Cerebellar nuclear complex (tissue), 1 donor: ENCODE data around the gene KLHDC8B.

Experiments
- DNase-seq, 2 experiments: peaks; one replicate each; lab custom pipeline; 2025; lab: John Stamatoyannopoulos, UW

Gene KLHDC8B

DNA sequence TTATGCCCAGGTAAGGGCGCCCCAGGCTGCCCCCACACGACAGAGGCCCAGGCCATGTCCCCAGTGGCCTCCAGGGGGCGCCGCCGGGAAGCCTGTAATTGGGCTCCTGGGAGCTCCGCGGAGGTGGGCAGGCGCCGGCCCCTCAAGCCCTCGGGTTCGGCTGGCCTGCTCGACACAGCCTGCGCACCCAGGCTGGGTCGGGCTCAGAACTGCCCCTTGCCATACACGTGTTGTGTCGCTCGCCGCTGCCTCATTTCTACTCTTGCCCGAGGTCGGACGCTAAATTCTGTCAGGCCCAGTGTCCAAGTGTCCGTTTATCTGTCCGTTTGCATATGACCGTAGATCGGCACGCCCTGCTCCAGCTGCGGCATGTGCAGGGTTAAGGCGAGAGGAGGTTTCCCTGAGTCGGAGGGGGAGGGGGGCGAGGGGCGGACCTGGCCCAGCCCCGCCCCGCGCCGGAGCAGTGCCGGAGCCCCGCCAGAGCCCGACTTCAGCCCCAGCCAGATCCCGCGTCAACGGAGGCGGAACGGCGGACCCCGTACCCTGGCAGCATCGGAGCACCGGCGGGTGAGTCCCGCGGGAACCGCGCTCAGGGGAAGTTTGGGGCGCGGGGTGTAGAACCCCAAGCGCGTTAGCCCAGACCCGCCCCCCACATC lies at the start of gene KLHDC8B:
Gene KLHDC8B (plus strand): TSS at position 480 of the 656 bp plus-strand sequence. CDS start 1,172 bp downstream, outside the sequence.
- peak in 1 of 2 experiments; percentile 25 for DNase-seq

DNA sequence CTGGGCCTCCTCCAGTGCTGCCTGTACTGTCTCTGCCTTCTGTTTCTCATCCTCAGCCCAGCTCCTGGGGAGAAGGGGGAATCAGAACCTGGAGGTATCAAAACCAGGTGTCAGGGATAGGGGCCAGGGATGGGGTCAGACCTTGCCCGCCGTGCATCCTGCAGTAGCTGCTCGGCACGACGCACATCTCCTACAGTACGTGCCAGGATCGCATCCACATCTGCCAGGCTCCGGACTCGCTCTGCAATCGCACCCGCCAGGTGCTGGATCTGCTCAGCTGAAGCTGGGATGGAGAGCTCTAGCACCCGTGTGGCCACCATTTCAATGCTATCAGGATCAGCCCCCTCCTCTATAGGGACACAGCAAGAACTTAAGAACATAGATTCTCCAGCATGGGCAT lies 49.4 kb upstream of the KLHDC8B start:
- DNase-seq: no peak

DNA sequence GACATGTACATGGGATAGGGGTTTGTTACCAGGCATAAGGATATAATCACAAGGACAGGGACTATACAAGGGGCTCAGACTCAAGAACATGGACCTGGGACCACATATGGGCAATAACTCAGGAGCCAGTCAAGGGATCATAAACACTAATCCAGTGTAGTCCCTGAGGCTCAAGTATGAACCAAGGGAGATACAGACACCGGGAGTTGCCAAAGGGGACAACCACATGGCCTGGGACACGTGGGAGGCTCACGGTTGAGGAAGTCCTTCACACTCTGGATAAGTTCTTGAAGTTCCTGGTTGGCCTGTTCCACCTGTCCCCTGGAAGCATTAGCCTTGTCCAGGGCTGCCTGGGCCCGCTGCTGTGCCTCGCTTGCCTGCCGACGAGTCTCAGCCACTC lies 48.9 kb upstream of the KLHDC8B start:
- no peak for DNase-seq

DNA sequence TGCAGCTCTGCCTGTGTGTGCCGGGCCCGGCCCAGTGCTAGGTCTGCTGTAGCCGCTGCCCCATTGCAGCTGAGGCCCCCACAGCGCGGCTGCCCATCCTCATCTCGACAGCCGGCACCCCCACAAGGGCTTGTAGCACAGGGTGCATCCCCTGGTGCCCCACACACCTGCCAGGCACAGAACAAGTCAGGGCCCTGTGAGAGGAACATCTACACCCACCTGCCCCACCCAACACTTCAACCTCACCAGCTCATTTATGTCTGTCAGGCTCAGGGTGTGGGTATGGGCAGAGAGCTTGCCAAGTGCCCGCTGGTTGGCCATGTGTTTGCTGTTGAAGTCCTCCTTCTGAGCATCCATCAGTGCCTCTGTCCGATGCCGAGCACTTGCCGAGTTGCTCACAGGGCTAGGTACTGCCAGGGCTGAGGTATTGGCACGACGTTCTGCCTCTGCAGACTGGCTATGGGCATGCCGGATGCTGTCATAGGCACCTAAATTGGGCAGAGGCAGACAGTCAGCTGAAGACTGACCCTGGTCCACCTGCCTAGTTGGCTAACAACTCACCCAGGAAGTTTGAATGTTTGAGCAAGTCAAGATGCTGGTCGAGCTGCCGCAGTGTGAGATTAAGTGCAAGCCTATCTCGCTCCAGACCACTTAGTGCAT lies 48.4 kb upstream of the KLHDC8B start:
- no peak for DNase-seq

DNA sequence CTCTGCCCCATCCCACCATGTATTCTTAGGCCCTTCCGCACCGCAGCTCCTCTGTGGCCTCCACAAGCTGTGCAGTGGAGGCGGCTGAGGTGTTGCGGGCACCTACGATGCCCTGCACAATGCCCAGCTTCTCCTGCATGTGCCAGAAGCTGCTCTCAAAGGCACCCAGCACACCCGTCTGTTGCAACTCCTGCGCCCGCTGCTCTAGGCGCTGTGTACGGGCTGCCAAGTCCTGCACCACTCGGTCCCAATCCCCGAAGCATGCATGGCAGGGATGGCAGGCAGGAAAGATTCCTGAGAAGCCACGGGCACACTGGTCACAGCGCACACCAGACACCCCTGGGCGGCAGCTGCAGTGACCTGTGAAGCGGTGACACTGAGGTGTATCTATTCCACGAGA lies 47.7 kb upstream of the KLHDC8B start:
- no peak for DNase-seq

DNA sequence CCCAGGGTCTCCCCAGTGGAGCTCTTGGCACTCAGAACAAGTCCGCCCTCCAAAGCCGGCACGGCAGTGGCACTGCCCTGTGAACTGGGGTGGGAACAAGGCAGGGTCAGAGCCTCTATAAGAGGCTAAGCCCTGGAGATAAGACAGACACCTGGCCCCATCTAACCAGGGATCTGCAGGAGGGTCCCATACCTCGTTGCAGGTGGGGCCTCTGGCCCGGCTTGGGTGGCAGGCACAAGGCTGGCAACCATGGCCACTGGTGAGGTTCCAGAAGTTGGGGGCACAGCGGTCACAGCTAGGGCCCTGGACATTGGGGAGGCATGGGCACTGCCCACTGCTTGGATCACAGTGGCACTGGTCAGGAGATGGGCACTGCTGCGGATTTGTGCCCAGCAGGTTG lies 47.2 kb upstream of the KLHDC8B start:
- DNase-seq: no peak

DNA sequence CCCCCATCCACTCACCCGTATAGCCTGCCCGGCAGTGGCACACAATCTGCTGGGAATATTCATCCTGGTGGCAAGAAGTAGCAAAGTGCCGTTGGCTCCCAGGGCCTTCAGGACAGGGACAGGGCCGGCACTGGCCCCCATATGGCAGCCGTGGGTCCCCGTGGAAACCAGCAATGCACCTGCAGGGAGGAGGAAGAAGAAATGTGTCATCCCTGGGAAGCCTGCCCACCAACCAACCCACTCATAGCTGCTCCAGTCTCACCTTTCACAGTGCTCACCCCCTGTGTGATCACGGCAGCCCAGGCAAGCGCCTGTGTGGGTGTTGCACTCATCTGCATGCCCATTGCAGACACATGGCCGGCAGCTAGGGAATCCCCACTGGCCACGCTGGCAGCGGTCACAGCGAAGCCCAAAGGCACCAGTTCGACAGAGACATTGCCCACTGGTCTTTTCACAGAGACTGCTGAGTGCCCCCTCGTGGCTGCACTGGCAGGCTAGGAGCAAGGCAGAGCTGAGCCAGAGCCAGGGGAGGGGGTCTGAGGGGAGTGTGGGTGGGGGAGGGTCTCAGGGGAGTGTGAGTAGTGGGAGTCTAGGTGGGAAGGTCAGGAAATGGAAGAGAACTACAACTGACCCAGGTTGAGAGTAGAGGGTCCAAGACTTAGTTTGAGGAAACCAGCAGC lies 46.3 kb upstream of the KLHDC8B start:
- DNase-seq: no peak

DNA sequence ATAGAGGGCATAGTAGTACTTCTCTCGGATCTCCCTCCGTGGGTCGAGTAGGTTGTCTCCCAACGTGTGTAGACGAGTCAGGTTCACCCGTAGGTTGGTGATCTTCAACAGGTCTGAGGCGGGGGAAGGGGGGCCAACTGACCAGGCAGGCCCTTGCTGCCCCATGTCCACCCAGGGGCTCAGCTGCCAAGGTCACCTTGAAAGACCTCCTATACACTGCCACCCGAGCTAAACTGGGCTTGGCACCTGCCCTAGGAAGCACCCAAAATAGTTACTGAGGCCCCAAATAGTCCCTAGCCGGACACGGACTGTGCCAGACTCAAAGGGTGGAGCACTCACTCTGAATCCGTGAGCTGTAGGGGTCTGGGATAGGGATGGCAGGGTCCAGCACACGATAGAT lies 40.4 kb upstream of the KLHDC8B start:
- no peak for DNase-seq

DNA sequence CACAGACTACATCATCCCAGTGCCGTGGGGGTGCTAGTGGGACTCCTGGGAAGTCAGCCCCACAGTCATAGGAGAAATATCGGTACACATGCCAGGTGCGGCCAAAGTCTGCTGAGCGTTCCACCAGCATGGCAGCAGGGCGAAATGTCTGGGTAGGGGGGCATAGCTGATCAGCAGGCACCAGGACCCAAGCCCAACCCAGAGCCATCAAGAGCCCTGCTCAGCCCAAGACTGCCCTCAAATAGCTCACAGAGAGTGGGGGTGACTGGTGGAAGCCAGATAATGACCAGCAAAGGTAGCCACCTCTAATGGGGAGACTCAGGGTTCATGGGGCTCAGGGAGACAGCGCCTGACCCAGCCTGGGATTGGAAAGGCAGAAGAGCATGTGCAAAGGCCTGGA lies 39.8 kb upstream of the KLHDC8B start:
- DNase-seq: no peak

DNA sequence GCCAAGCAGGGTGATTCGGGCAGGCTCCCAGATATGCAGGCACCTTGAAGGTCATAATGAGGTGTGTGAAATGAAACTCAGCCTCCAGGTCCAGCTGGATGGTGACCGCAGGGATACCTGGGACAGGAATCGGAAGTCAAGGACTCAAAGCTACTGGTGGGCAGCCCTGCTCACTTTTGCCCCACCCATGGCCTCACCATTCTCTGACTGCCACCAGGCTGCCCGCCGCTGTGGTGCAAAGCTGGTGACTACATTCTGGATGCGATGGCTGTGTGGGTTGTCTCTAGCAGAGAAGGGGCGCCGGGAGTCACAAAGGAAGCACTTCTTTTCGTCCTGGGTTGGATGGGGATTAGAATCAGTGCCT lies 39.3 kb upstream of the KLHDC8B start:
- DNase-seq: no peak

DNA sequence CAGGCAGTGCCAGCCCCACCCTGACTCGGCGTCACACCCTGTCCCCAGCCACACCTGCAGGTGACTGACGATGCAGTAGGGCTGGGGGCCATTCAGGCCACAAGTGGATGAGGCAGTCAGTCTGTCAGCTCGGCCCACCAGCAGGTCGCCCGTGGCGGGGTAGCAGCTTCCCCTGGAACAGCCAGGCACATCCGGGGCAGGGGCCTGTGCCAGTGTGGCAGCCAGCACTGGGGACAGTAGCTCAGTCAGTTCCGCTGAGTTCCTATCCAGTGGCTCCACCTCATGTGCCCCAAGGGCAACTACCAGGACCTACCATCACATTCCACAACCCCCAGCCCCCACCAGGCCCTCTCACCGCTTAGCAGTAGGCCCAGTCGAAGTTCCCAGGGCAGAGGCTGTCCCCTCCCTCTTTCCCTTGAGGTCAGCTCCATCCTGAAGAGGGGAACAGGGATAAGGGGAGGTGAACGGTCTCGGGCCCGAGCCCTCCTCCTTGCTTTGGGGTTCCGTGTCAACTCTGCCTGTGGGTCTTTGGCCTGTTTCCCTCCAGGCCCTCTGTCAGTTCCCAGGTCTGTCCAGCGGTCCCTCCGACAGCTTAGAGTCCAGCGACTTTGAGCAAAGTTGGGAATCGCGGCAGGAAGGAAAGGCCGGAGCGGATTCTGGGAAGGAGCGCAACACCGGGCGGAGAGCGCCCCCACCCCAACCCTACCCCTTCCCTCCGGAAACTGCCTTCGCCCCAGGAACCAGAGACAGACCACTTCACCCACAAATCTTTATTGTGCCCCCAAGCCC lies 38.8 kb upstream of the KLHDC8B start, which contains the start of gene LAMB2:
Gene LAMB2 (minus strand): TSS at position 614 of the 789 bp plus-strand sequence. CDS start 183 bp downstream, at position 431.
- DNase-seq: peak in 1 of 2 experiments; percentile 7

DNA sequence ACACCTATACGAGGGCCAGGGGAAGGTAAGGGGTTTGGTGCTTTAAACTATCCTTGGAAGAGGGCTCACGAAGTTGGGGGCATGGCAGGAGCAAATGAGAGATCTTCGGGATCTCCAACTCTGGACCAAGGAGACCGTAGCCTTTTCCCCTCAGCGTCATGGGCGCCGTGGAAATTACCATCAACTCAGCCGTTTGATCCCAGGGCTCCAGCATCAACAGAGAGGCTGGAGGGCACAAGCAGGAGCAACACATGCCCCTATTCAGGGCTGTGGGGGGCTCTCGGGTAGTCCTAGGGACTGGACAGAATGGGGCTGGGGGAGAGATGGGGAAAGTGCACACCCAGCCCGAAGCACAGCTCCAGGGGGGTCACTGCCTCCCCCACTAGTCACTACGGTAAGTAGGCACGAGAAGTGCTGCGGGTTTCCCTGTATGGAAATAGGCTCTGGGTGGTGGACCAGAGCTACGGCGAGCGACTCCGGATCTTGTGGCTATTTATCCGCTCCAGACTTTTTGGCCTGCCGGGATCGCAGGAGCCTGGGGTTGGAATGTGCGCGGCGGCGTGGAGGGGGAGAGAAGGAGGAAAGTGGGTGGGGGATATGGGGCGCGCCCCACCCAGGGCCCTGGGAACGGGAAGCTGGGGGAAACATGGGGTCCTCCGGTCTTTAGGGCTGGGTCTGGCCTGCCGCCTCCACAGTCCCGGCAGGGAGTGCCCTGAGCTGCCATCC lies 38.0 kb upstream of the KLHDC8B start:
- DNase-seq: peak in 1 of 2 experiments; percentile 69

DNA sequence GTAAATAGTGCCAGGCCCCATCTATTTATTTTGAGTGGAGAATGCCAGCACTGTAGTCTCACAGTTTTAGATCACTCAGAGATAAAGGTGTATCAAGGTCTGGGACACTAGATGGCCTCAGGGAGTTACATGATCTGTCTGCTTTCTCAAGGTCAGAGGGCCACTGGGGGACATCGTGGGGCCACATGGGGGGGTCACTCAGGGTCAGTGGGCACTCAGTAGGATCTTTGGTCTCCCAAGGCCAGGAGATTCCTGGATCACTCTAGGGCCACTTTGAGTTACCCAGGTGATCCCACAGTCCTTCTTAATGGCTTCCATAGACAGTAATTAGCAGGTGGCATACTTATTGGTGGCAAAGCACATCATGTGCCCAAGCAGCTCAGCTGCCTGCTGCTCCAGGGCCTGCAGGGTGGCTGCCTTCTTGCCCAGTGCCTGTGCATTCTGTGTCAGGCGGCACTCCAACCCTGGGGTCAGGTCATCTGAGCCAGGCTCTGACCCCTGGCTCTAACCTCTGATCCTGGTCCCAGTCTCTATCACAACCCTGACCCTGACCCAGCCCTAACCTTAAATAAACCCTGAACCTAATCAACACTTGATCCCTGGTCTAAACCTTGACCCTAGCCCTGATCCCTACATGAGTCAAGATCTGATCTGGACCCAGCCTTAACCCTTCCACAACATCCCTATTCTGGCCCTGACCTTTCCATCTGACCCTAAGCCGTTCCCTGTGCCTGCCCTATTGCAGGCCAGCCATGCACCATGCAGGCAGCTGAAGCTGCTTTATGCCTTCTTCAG lies 36.7 kb upstream of the KLHDC8B start:
- DNase-seq: no peak

DNA sequence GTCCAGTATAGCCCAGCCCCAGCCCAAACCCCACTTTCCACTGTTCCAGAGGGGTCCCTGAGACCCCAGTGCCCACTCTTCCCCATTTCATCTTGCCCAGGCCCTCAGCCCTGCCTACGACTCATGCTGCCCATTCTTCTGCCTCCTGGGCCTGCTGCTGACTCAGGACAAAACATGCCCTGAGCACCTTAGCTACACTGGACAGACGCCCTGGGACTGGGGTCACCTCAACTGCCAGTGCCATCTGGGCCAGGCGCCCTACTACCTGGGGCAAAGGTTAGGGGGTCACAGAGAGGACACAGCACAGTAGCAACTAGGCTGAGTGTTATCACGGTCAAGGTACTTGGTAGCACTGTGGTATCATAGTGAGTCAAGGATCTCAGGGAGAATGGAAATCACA lies 35.9 kb upstream of the KLHDC8B start:
- DNase-seq: no peak

DNA sequence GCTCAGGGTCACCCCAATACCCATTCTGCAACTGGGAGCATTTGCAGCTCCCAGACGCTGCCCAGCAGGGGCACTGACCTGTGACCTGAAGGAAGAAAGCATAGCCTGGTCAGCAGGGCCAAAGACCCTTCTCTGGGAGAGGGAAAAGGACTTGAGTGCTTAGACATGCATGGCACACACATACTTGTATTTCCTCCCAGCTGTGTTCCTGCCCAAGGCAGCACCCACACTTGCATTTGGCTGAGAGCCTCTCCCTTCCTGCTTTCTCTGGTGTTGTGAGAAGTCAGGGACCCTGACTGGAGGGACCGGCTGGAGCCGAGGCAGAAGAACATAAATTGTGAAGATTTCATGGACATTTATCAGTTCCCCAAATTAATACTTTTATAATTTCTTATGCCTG lies 31.3 kb upstream of the KLHDC8B start:
- no peak for DNase-seq

DNA sequence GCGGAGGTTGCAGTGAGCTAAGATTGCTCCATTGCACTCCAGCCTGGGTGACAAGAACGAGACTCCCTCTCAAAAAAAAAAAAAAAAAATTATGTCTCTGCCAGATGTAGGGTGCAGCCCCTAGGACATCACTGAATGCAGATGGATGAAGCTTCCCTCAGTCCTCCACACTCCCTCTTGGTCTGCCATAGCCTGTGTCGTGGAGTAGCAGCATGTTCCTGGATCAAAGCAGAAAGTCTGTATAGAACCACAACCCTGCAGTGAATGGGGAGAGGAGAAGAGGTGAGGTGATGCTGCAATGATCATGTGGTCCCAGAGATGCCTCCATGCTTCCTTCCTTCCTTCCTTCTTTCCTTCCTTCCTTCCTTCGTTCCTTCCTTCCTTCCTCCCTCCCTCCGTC lies 23.2 kb upstream of the KLHDC8B start:
- DNase-seq: no peak

DNA sequence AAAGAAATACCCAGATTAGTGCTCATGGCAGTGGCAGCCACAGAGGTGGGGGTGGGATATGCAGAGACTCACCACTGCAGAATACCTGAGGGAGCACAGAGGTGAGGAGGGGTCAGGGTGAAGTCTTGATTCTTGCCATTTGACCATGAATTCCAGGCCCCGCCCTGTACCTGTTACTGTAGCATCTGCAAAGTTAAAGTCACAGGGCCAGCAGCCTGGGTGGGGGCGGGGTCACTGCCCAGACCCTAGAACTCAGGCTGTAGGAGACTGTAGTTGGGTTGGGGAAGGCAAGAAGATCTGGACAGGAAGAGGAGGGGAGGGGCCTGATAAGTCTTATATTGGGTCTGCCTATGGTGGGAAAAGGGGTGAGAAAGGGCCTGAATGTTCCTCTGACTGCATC lies 19.8 kb upstream of the KLHDC8B start:
- no peak for DNase-seq

DNA sequence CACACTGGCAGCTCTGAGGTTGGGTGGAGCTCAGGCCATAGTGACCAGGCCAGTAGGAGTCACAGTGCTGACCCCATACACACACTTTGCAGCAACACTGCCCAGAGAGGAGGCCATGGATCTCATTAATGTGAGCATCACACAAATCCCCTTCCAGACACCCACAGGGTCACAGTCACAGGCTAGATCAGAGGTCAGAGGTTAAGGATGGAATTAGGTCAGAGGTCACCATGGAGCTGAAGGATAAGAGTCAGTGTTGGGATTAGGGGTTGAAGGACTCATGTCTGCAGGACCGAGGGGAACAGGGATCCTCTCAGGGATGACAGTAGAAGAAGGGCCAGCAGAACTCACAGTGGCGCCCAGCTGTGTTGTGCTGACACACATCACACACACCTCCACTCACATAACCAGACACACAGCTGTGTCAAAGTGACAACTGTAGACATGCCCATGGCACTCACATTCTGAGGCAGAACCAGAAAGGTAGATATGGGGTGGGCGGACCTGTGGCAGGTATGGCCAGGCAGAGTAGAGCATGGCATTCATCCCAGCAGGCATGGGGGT lies 18.0 kb upstream of the KLHDC8B start:
- no peak for DNase-seq

DNA sequence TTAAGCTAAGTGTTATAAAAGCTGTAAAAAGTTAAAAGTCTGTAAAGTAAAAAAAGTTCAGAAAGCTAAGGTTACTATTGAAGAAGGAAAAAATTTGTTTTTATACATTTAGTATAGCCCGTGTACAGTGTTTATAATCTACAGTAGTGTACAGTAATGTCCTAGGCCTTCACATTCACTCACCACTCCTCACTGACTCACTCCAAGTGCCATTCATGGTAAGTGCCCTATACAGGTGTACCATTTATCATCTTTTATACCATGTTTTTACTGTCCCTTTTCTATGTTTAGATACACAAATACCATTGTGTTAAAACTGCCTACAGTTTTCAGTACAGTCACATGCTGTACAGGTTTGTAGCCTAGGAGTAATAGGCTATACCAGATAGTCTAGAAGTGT lies 14.1 kb upstream of the KLHDC8B start:
- DNase-seq: no peak

DNA sequence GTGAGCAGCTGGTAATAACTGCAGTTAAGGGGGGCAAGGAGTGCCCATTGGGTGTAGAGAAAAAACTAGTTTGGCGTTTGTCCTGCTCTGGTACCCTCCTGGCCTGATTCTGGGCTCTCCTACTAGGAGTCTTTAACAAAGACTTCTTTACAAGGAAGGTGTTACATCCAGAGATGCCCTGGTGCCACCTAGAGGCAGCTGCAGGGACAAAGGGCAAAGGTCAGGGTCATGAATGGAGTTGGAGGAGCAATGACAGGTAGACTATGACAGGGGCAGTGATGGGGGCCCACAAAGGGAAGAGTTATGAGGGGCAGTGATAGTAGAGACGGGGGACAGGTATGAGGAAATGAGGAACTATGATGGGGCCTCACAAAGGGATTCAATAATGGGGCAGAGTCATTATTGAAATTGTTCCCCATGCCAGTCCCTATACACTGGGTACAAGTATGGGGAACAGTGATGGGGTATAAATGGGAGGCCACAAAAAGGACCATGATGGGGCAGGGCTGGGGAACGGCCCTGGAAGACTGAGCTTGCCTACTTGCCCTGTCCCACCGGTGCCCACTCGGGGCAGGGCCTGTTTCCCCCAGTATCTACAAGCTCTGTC lies 13.2 kb upstream of the KLHDC8B start:
- DNase-seq: no peak
